Measurements from ENCODE around the gene AEBP1. TPM values are rescaled to one million over a fixed set of nuclear protein-coding genes. Genes with fewer than 3 reads are reported as not detected.

Gene AEBP1
- total and polyA plus RNA-seq, 2 of the 4 experiments (the other 2 are of a cell fraction): 1.1 to 5.7 TPM

GRCh38 chr7:44072364-44073231 lies 31.5 kb upstream of the AEBP1 start:
- Histone ChIP-seq H3K9ac (ENCODE audit: low read depth, low read length) (no peak overlapping the region), H3K27ac (ENCODE audit: insufficient read depth, low read length) (no peak overlapping the region), H3K36me3 (ENCODE audit: control insufficient read depth, insufficient read depth, low read length) (peaks cover 36% of the 10 kb centered on the region), H3K79me1 (ENCODE audit: low read depth in 1 of 2, low read length in 2 of 2) (0 out of 4 replicates have a peak, but pooled peaks cover 0 to 3% of the 10 kb centered on the region in 2 experiments), H3K4me1 (ENCODE audit: control insufficient read depth, insufficient read depth, low read length) (peaks cover 12% of the 10 kb centered on the region), H2AK9ac (replicated peaks; ENCODE audit: low read depth, low read length, poor library complexity) (peak overlapping the region; percentile 39), H4K5ac (ENCODE audit: low read depth, low read length) (no peak overlapping the region), H3K9me3 (ENCODE audit: control insufficient read depth, insufficient read depth, low read length) (no peaks in the 10 kb centered on the region), H3K9me1 (ENCODE audit: insufficient read depth, low read length) (no peaks in the 10 kb centered on the region; the same call in 1 of the 2 replicates), H3K4ac (ENCODE audit: low read depth, low read length) (peak overlapping the region; percentile 37; the same call in 1 of the 2 replicates), H3K56ac (ENCODE audit: extremely low read depth, insufficient read depth, low read length) (no peak overlapping the region), H2AFZ (replicated peaks; ENCODE audit: low read length, poor library complexity) (peak overlapping the region; percentile 54), H2AK5ac (ENCODE audit: low read depth, low read length) (no peak overlapping the region), H3K4me3 (ENCODE audit: insufficient read depth, low read depth, low read length) (no peak overlapping the region), H4K91ac (ENCODE audit: insufficient read depth, low read depth, low read length) (0 out of 2 replicates have a peak overlapping the region, but pooled peaks have one; percentile 32), H4K20me1 (ENCODE audit: insufficient read depth, low read length) (no peaks in the 10 kb centered on the region), H3K23ac (ENCODE audit: low read depth, low read length) (peak overlapping the region; percentile 70; the same call in 1 of the 2 replicates), H2BK15ac (ENCODE audit: low read depth, low read length) (no peak overlapping the region), H4K8ac (ENCODE audit: low read depth in 2 of 2, low read length in 2 of 2) (peak overlapping the region in 1 of 2 experiments; percentile 8; a peak in 2 of 4 replicates), H2BK120ac (ENCODE audit: low read depth, low read length) (0 out of 2 replicates have a peak overlapping the region, but pooled peaks have one; percentile 14), H3K18ac (ENCODE audit: low read depth, low read length) (no peak overlapping the region), H3K27me3 (ENCODE audit: control insufficient read depth, insufficient read depth, low read length) (no peaks in the 10 kb centered on the region), H3K14ac (replicated peaks; ENCODE audit: low read depth, low read length) (no peak overlapping the region), H2BK20ac (ENCODE audit: low read depth, low read length) (no peak overlapping the region), H2BK5ac (ENCODE audit: low read depth, low read length, poor library complexity, severe bottlenecking) (no peak overlapping the region), H3K4me2 (ENCODE audit: low read depth, low read length) (no peak overlapping the region)
- peak; percentile 80 for ATAC-seq (ENCODE audit: low read depth)
- WGBS, 2 experiments (ENCODE audit: extremely low coverage in 2 of 2, insufficient read length in 1 of 2): 71% methylated on average over 3 of the region's 12 CpGs; no CpG with 5 or more reads in 1 of the 2 experiments
- ChIA-PET CTCF (interaction anchor here (0.7 to 1.2 kb wide), 3 partner anchors 9 to 124 kb away, joined by 3 to 8 read pairs (median 4); no protein-coding TSS in a partner anchor), POLR2A (ENCODE audit: unreplicated experiment) (interaction anchor here (0.6 to 0.7 kb wide), 2 partner anchors 123 to 128 kb away, joined by 3 read pairs; partner anchors contain the start of gene YKT6)
- BruUV-seq (replicated peaks): no TSS peak
- intact Hi-C loops (cut with micrococcal nuclease) (loop anchor here (1.0 kb wide), 2 partner anchors 51 to 124 kb away; partner anchors contain the start of gene POLD2), in situ Hi-C loops (cut with MboI; ENCODE audit: low sequenced_read_pairs) (no loop called here), dilution Hi-C loops (cut with HindIII; ENCODE audit: low sequenced_read_pairs, unreplicated experiment) (no loop called here)
- DNase-seq: peak; percentile 84
- TF ChIP-seq MAZ (IDR thresholded peaks at IDR 0.05; ENCODE audit: borderline replicate concordance, low read depth, low read length) (no peak; the same call in 1 of the 2 replicates), RFX5 (IDR thresholded peaks at IDR 0.05; ENCODE audit: low read depth, low read length) (no peak), SMC3 (IDR thresholded peaks at IDR 0.05; ENCODE audit: low read depth, low read length) (peak; percentile 91), CEBPB (IDR thresholded peaks at IDR 0.05; ENCODE audit: low read depth, low read length) (no peak), RAD21 (IDR thresholded peaks at IDR 0.05; ENCODE audit: low read length) (peak; percentile 82), POLR2A (IDR thresholded peaks at IDR 0.05; ENCODE audit: low read depth, low read length) (peak; percentile 60; the same call in 1 of the 2 replicates), USF2 (IDR thresholded peaks at IDR 0.05; ENCODE audit: low read depth, low read length) (no peak), CHD1 (IDR thresholded peaks at IDR 0.05; ENCODE audit: low read depth, low read length) (no peak), NFE2L2 (IDR thresholded peaks at IDR 0.05; ENCODE audit: low read depth, low read length) (no peak), ELK1 (IDR thresholded peaks at IDR 0.05; ENCODE audit: borderline replicate concordance, low read depth, low read length) (no peak), FOS (IDR thresholded peaks at IDR 0.05; ENCODE audit: low read depth, low read length) (0 out of 2 replicates have a peak, but pooled peaks have one; percentile 19), MXI1 (IDR thresholded peaks at IDR 0.05; ENCODE audit: borderline replicate concordance, low read depth, low read length) (no peak)
- TF ChIP-seq, protein P1, sequence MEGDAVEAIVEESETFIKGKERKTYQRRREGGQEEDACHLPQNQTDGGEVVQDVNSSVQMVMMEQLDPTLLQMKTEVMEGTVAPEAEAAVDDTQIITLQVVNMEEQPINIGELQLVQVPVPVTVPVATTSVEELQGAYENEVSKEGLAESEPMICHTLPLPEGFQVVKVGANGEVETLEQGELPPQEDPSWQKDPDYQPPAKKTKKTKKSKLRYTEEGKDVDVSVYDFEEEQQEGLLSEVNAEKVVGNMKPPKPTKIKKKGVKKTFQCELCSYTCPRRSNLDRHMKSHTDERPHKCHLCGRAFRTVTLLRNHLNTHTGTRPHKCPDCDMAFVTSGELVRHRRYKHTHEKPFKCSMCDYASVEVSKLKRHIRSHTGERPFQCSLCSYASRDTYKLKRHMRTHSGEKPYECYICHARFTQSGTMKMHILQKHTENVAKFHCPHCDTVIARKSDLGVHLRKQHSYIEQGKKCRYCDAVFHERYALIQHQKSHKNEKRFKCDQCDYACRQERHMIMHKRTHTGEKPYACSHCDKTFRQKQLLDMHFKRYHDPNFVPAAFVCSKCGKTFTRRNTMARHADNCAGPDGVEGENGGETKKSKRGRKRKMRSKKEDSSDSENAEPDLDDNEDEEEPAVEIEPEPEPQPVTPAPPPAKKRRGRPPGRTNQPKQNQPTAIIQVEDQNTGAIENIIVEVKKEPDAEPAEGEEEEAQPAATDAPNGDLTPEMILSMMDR (conservative IDR thresholded peaks at IDR 0.05; ENCODE audit: low read depth, low read length): peak; percentile 88
